DND-41 (cell line): ENCODE results near the gene FARSB.

ENCODE experiments used
- EZH2 ChIP-seq: IDR thresholded peaks from 3 replicates; pipeline ENCODE4 v1.6.1; 2012; ENCODE audit warnings: borderline replicate concordance, low read depth, mild to moderate bottlenecking, moderate library complexity, low read length, inconsistent platforms; ENCODE audit not compliant: severe bottlenecking
- TF ChIP-seq, protein P1 (sequence below): IDR thresholded peaks from 2 replicates; pipeline ENCODE4 v1.5.1; 2012; ENCODE audit warnings: borderline replicate concordance, low read length, moderate library complexity, mild to moderate bottlenecking; ENCODE audit not compliant: poor library complexity, severe bottlenecking; ENCODE audit errors: extremely low read depth

DNA sequence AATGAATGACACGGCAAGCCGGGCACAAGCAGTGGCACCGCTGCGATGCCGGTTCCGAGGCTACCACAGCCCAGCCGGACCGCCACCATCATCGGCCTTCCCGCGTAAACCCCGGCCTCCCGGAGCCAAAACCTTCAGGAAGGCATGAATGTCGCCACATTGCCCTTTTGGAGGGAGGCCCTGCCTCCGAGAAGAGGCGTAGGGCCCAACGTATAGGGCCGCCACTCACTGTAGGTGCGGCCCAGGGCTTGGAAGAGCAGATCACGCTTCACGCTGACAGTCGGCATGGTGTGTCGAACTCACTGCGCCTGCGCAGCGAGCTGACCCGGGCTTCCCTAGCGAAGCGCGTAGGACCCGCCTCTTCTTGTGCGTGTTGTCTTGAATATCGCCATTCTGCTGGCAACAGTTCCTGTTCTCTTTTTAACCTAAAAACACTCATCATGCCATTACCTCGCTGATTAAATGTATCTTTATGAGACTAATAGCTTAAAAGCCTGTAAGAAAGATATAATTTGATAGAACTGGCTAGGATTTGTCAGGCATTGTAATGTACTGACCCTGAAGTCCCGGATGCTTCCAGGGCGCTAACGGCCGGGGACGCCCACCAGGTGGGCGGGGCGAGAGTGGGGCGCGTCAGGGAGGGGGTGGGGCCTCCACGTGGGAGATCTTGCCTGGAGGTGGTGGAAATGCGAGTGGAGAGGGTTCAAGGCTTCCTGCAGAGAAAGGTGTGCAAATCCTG lies at the start of gene FARSB:
- no peak for TF ChIP-seq EZH2
- TF ChIP-seq, protein P1, sequence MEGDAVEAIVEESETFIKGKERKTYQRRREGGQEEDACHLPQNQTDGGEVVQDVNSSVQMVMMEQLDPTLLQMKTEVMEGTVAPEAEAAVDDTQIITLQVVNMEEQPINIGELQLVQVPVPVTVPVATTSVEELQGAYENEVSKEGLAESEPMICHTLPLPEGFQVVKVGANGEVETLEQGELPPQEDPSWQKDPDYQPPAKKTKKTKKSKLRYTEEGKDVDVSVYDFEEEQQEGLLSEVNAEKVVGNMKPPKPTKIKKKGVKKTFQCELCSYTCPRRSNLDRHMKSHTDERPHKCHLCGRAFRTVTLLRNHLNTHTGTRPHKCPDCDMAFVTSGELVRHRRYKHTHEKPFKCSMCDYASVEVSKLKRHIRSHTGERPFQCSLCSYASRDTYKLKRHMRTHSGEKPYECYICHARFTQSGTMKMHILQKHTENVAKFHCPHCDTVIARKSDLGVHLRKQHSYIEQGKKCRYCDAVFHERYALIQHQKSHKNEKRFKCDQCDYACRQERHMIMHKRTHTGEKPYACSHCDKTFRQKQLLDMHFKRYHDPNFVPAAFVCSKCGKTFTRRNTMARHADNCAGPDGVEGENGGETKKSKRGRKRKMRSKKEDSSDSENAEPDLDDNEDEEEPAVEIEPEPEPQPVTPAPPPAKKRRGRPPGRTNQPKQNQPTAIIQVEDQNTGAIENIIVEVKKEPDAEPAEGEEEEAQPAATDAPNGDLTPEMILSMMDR, result no peak
